GM13977 (cell line): ENCODE data around the gene NIPAL3.
A peak's percentile ranks its signal among the peaks of the same experiment; 100 is the strongest.

Experiments
- DNase-seq: peaks from one replicate; pipeline ENCODE4 v3.0.0; 2012; ENCODE audit warnings: low spot score
- in situ Hi-C: fragments of 300-500 bp; cut with MboI; formaldehyde crosslinking; loops from one replicate; pipeline ENCODE4 v1.12.0; 2022; ENCODE audit warnings: low sequenced_read_pairs, low pct_unique_long_range_greater_than_20kb, mixed read lengths, inconsistent platforms; ENCODE audit not compliant: unreplicated experiment
- TF ChIP-seq, protein P1 (sequence below): IDR thresholded peaks from 2 replicates; pipeline ENCODE4 v1.5.1; 2012; ENCODE audit warnings: mild to moderate bottlenecking, control low read depth; ENCODE audit not compliant: insufficient read depth; ENCODE audit errors: extremely low read depth, missing control alignments

The NIPAL3 gene

DNA sequence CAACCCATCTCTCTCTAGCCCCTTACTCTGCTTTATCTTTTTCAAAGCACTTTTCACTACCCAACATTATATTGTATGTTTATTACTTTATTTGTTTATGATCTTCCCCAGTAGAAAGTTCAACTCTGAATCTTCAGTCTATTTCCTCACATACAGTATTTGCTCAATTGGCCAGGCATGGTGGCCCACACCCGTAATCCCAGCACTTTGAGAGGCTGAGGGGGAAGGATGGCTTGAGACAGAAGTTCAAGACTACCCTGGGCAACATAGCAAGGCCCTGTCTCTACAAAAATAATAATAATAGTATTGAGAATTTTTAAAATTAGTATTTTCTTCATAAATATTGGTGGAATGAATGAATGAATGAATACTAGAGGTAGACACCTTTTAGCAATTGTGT is 3.2 kb upstream of the NIPAL3 start:
- DNase-seq = no peak
- TF ChIP-seq, protein P1, sequence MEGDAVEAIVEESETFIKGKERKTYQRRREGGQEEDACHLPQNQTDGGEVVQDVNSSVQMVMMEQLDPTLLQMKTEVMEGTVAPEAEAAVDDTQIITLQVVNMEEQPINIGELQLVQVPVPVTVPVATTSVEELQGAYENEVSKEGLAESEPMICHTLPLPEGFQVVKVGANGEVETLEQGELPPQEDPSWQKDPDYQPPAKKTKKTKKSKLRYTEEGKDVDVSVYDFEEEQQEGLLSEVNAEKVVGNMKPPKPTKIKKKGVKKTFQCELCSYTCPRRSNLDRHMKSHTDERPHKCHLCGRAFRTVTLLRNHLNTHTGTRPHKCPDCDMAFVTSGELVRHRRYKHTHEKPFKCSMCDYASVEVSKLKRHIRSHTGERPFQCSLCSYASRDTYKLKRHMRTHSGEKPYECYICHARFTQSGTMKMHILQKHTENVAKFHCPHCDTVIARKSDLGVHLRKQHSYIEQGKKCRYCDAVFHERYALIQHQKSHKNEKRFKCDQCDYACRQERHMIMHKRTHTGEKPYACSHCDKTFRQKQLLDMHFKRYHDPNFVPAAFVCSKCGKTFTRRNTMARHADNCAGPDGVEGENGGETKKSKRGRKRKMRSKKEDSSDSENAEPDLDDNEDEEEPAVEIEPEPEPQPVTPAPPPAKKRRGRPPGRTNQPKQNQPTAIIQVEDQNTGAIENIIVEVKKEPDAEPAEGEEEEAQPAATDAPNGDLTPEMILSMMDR = no peak
- in situ Hi-C loops = no loop called here

DNA sequence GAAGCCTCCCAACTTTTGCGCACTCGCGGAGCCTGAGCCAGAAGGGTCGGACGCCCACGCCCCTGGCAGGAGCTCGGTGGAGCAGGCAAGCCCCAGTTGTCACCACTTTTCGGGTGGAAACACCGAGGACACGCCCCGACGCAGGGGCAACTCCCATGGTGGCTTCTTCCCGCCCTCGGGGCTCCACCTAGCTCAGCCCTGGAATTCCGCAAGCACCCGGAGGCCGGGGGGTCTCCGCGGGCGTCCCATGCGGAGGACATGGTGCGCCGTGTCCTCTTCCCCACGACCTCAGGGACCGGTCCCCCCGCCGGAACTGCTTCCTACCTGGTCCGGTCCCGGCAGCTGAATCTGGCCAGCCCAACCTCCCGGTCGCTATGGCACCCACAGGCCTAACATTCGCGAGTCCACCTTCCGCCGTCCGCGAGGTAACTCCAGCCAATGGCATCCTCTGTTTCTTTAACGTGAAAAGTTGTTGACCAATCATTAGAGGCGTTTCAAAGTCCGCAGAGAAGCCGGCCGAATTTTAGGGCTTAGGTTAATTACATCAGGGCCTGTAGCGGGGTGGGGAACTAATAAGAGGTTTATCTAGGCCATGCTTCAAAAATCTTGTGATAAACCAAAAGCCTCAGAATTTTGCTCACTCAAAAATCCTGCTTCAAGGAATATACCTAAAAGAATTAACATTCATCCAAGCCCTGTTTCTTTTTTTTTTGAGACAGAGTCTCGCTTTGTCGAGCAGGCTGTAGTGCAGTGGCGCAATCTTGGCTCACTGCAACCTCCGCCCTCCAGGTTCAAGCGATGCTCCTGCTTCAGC is 2.0 kb upstream of the NIPAL3 start, which contains the start of gene STPG1:
STPG1 (minus strand) TSS at position 433 of the 814 bp plus-strand sequence. CDS start 12,394 bp downstream, outside the sequence.
- TF ChIP-seq, protein P1 = no peak
- peak; percentile 92 for DNase-seq
- in situ Hi-C loops = no loop called here

DNA sequence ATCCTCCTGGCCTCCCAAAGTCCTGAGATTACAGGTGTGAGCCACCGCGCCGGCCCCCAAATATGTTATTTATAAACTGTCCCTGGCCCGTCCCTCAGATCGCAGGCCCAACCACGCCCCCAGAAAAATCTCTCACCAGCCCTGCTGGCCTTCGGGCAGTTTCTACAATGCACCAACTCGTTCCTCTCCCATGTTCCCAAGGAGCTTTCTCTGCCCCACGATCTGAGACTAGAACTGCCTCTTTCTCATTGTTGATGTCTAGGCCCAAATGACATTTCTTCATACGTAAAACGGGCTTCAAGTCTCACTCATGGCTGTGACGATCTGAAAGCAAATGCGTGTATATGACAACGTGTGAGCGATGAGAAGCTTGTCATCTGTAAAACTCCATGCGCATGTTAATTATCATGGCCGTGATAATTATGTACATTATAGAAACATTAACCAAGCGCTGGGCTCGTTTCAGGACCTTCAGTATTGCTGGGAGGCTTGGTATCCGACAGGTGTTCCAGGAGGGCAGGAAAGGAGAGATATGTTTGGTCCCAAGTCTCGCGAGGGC is 748 bp upstream of the NIPAL3 start:
- TF ChIP-seq, protein P1 = no peak
- in situ Hi-C loops = no loop called here
- no peak for DNase-seq

DNA sequence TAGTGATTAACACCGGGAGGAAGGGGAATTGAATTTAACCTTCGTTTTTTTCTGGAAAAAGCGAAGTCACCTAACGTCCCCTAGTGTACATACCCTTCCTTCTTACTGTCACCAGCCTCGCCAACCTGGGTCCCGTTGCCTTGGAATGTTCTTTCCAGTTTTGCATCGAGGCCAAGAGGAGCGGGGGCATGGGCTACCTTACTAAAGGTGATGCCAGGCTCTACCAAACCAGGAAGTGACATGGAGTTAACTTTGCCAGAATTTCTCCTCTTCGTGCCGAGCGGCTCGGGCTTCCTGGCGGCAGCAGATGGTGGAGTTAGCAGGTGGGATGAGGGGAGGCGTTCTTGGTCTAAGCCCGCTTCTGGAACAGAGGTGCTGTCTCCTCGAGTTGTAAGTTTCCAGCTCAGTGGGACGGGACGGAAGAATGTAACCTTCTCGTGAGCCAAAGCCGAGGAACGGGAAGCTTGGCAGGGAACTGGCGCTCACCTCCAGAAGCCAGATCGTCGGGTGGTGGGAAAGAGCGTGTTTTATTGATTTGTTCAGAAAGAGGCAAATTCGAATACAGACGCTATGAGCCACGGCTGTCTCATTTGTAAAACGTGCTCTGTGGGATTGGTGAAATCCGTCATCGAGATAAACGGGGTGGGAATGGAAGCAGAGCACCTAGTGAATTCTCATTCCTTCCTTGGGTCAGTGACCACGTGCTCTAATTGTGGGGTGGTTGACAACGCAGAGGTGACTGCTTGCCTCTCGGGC is 486 bp downstream of the NIPAL3 start:
- in situ Hi-C loops = no loop called here
- DNase-seq = no peak
- TF ChIP-seq, protein P1 = no peak

DNA sequence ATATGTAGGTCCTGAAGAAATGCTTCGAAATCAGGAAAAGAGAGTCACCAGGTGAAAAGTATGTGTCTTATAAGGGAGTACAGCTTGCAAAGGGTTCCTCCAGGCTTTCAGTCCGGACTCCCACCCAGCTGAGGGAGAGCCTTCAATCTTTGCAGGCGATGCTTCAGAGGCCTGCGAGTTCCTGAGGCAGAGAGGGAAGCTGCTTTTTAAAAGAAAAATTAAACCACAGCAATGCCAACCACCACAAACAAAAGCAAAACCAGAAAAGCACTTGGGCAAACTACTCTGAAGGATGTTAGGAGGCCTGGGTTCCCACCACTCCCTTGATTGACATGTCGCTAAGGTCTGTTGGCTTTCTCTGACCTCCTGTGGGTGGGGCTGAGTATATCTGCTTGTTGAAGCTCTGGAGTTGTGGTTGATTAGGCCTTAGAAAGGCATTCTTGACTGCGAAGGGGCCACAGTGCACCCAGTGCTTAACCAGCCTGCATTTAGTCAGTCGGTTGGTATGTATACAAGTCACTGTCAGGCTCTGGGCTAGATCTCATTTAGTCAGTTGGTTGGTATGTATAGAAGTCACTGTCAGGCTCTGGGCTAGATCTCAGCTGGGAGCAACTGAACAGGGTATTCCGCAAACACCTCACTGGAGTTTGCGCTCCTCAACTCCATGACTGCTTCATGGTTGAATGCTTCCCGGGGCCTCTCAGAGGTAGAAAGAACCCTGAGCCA is 1.2 kb downstream of the NIPAL3 start:
- peak; percentile 45 for DNase-seq
- TF ChIP-seq, protein P1 = no peak
- in situ Hi-C loops = no loop called here

DNA sequence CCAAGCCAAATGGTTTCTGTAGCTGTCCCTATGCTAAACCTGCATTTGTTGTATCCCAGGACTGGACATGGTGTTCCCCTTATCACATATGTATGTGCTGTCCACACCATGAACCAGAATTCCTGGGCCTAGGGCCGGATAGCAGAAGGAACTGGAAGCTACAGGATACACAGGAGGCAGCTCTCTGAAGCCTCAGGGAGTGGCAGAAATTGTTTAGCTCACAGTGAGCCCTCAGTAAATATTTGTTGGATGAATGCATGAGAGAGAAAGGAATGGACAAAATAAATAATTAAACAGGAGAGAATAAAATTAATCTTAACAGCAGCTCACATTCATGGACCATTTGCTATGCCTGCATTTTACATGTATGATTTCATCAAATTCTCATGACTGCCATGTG is 2.1 kb downstream of the NIPAL3 start:
- in situ Hi-C loops = no loop called here
- TF ChIP-seq, protein P1 = no peak
- DNase-seq = no peak
